HG02840 (cell line): ENCODE data around the gene SYT6.

Source experiments
- ATAC-seq: cut with Tn5 transposase; IDR thresholded peaks from one replicate; pipeline ENCODE4 v1.9.1; 2021; ENCODE audit warnings: mild to moderate bottlenecking, moderate library complexity, moderate number of reproducible peaks; ENCODE audit not compliant: unreplicated experiment, low FRiP score

Gene SYT6, protein sequence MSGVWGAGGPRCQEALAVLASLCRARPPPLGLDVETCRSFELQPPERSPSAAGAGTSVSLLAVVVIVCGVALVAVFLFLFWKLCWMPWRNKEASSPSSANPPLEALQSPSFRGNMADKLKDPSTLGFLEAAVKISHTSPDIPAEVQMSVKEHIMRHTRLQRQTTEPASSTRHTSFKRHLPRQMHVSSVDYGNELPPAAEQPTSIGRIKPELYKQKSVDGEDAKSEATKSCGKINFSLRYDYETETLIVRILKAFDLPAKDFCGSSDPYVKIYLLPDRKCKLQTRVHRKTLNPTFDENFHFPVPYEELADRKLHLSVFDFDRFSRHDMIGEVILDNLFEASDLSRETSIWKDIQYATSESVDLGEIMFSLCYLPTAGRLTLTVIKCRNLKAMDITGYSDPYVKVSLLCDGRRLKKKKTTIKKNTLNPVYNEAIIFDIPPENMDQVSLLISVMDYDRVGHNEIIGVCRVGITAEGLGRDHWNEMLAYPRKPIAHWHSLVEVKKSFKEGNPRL

DNA sequence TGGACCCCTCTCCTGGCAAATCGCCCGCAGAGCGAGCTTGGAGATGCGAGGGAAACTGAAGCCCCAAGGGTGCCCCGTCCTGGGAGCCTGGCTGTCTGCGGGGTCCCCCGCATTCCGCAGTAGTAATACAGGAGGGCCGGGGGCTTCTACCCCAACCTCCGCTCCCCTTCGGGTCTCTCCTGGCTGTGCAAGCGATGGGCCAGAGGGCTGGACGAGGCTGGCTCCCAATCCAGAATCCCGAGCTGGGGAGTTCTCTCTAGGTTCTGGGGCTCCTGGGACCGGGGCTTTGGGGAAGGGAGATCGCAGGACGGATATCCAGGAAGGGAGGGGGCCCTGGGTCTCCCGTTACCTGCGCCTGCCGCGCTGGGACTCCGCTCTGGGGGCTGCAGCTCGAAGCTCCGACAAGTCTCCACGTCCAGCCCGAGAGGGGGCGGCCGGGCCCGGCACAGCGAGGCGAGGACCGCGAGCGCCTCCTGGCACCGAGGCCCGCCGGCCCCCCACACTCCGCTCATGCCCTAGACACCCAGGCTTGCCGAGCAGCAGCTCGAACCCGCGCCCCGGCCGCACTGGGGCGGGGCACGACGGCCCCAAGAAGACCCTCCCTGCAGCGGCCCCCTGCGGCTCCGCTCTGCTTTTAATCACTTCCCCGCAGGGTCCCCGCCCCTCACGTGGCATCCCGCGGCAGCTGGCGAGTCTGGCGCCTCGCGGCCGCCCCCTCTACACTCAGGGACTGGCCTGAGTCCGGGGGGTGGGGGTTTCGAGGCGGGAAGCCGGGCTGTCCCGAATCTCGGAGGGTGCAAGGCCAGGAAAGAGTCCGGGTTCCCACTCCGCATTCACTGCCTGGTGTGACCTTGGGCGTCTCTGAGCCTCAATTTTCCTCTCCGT is at the start of gene SYT6:
Gene SYT6, minus strand, starts transcription at position 609 of the 885 bp plus-strand sequence. Its CDS starts 97 bp downstream, at position 512.
- no peak for ATAC-seq

DNA sequence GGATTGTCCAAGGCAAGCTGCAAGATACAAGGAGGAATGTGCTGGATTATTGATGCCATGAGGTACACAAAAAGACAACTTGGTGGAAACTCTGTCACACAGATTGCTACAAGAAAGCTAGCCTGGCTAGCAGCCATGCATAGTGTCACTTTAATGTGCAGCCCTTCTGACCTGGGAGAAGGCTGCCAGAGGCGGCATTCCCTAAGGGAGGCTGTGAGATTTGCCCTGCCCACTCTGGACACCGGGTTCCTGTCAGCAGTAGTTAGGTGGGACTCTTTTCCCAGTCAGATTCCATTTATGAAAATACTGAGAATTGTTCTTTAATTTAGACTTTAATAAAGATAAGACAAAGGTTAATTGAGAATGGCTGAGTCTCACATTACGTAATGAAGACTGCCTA is 47.8 kb upstream of the SYT6 start:
- ATAC-seq: no peak

DNA sequence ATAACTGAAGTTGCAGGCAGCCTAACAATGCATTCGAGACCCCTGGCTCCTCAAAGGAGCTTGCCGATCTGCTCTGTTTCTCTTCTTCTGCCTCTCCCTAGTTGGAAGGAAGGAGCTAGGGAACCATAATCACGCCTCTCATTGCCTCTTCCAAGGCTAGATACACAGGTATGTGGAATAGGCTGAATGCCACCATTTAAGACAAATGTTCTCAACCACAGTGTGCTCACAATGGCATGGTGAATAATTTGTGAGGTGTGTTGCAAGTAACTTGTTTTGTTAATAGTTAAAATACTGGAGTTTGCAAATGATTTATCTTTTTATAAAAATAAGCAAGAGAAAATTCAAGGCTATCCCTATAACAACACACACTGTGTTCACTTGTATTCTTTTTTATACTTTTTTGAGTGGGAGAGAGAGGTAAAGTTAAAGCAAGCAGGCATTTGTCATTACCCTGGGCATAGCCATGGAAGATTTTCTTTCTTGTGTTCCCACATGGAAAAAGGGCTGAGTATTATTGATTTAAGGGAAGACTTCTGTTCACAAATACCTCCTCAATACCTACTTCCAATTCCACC is 45.4 kb upstream of the SYT6 start:
- no peak for ATAC-seq

DNA sequence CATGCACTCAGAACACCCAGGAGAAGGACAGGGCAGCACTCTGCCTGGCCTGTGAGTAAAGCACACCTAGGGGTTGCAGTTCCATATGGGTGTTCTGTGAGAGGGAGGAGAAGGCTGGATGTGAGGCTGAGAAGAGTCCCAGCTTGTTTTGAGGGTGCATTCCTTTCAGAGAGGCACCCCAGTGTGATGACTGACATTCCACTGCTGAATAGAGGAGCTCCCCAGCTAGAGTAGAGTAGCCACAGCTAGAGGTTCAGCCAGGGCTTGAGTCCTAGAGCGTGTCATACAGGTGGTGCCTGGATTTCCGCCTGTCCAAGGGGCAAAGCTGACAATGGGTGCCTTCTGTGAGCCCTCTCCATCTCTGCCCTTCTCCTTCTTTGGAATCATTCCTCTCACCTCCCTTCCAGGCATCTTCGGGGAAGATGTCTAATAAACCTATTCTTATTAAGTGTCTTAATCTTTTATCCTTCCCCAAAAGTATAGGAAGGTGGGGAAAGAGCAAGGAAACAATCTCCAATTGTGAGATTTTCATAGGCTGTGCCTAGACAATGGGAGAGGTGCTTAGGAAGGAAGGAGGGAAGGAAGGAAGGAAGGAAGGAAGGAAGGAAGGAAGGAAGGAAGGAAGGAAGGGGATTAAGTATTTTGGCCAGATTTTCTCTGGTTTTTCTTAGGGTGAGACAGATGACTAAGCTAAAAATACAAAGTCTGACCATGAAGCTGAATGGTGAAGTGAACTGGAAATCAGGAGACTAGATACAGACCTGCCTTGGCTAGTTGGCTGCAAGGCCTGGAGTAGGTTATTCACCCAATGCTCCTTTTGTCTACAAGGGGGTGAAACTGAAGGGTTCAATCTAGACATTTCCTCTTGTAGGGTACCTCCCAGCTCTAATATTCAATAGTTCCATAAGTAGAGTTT is 43.6 kb upstream of the SYT6 start:
- ATAC-seq: no peak

DNA sequence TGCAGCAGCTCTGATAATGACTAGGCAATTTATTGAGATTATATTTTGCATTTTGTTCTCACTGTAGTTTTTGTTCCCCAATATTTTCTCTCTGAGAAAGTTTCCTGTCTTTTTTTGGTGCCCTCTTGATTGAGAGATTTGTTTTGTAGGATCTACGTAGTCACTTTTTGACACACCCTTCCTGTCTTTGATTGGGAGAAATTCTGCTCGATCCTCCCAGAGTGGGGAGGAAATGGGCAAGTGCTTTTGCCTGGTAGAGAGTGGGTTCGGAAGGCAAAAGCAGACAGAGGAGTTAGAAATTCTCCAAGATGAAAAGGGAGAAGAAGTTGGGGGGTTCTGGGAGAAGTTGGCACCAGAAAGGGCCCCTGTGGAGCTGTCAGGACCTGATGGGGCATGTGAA is 42.1 kb upstream of the SYT6 start:
- no peak for ATAC-seq

DNA sequence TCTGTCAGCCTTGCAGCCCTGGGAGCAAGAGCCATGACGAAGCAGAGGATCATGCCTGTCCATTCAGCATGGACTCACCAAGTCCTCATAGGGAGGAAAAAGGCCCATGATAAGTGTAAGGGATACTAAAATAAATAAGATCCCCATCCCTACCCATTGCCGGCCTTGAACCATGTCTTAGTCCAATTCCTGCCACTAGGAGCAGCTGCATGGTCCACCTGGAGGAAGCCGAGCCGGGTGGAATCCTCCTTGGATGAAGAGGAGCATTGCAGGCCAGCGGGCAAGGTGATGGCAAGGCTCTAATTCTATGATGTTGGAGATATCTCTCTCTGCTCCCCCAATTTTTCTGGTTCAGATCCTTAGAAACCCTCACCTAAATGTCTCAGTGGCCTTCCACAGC is 38.7 kb upstream of the SYT6 start:
- ATAC-seq: no peak

DNA sequence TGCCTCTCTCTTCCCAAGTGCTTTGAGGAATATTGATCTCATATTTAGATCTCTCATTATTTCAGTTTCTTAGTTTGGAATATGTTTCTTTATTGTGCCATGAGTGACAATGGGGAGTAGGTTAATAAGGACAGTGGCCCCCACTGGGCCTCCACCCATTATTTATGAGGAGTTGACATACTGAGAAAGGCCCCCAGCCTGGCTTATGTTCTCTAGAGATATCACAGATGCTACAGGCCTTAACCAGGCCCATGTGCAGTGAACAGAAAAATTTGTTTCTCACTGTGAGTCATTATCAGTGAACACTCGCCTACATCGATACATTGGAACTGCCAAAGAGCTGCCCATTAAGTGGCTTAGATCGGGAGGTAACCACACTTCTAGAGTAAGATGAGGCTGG is 35.7 kb upstream of the SYT6 start:
- no peak for ATAC-seq

DNA sequence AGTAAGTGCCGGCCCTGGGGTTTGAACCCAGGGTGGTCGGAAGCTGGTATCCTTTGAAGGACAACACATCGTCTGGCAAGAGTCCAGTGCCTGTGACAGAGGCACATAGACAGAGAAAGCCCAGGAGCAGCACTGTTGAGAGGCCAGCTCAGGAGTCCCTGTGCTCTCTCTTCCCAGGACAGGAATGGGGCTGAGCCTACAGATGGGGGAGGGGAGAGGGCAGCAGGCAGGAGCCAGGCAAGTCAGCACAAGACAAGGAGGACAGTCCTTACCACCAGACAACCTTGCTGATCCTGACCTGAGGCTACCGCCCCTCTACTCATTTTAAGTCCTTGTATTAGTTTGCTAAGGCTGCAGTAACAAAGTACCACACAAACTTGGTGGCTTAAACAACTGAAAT is 27.7 kb upstream of the SYT6 start:
- ATAC-seq: no peak

DNA sequence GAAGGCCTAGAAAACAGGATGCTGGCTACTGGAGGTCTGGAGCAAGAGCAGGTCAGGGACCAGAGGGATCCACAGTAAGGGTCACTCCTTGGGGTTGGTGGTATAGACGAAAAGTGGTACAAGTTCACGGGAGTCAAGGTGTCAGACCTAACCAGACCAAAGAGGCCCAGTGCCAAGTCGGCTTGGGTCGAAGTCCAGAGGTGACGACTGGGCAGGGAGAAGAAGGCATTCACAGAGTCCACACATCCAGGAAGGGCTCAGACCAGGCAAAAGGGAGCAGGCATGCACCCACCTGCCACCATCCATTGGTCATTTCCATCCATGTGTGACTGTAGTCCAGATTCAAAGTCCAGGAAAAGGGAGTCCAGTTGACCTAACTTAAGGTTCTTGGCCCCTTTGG is 27.1 kb upstream of the SYT6 start:
- ATAC-seq: no peak

DNA sequence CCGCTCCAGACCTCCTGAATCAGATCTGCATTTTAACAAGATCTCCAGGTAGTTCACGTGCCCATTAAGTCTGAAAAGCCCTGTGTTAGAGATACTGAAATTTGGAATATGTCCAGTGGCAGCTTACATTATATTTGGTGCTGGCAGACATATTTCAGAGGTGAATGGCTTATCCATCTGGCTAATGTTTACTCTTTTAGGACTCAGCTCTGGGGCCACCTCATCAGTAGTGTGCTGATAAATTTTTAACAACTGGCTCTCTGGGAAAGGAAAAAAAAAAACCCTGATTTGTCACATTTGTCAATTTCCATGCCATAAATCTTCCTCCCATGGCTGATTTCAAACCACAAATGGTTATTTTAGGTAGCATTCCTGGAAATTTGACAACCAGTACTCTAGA is 25.3 kb upstream of the SYT6 start:
- ATAC-seq: no peak

DNA sequence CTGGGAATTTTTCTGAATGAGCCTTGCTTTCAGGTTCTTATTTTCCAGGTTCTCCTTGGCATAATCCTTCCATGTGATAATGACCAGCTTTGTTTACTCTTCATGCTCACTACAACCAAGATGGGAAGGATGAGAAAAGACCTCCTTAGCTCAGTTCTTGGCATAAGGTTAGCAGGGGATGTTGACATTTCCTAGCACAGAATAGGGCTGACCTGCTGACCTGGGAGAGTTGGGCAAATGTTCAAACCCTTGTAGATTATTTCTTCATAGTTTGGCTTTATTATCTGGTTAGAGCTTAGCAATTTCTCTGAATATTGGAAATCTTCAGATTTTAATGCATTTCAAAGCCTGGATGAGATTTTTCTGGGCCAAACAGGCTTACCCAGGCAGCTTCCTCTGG is 23.6 kb upstream of the SYT6 start:
- no peak for ATAC-seq

DNA sequence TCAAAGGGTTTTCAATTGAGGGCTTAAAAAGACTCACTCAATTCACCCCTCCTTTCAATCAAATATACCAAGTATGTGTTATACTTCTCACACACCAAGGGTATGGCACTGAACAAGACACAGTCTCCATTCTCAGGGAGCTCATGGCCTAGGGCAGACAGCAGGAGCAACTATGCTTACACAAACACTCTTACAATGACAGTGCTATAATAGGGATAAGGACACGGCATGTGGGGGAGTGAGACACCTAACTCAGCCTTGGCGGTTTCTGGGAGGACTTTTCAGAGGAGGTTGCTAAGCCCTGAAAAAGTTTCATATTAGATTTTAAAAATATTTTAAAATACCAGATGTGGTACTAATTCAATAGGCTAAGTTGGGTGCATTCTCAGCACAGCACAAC is 22.7 kb upstream of the SYT6 start:
- no peak for ATAC-seq

DNA sequence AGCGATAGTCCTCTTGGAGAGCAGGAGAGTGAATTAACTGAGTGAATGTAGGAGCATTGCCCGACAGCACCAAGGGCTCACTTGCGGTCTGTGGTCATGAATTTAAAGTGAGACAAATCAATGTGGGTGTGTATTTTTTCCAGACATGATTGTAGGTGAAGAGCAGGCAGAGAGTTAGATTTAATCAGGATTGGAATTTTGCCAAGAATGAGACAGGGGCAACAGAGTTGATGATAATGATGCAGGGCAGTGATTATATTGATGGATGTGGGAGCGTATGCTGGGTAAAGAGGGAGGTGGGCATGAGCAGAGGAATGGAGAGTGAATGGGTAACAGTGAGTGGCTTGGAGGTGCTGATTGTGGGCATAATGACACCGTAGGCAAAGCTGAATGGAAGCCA is 20.0 kb upstream of the SYT6 start:
- no peak for ATAC-seq

DNA sequence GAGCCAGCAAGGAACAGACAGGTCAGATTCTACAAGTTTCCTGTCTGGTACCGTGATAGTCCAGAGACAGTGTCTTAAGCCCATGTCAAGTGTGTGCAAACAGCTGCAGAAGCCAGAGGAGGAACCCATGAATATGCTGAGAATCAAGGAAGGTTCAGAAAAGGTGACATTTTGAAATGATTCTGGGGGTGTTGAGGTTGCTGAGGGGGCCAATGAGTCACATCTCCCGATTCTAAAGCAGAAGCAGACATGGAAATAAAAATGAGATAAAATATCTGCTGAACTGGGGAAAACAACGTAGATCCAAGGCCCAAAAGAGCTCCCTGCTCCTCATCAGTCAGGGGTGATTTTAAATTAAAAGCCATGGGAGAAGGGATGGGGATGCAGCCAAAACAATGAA is 15.8 kb upstream of the SYT6 start:
- ATAC-seq: no peak

DNA sequence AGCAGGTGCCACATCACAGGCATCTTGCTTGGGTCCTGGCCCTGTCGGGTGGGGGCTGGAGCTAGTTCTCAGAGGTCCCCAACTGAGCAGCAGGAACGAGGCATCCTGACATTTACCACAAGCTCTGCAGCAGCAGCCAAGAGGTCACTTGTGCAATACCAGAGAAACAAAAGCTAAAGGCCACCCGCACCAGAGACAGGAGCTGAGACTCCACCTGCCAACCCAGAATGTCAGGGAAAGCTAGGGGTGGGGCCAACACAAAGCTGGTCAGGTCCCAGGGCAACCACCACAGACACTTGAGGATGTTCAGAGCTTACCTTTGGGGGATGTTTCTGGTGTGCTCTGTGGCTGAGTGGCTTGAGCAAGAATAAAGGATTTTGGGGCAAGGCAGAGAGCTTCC is 13.6 kb upstream of the SYT6 start:
- ATAC-seq: no peak

DNA sequence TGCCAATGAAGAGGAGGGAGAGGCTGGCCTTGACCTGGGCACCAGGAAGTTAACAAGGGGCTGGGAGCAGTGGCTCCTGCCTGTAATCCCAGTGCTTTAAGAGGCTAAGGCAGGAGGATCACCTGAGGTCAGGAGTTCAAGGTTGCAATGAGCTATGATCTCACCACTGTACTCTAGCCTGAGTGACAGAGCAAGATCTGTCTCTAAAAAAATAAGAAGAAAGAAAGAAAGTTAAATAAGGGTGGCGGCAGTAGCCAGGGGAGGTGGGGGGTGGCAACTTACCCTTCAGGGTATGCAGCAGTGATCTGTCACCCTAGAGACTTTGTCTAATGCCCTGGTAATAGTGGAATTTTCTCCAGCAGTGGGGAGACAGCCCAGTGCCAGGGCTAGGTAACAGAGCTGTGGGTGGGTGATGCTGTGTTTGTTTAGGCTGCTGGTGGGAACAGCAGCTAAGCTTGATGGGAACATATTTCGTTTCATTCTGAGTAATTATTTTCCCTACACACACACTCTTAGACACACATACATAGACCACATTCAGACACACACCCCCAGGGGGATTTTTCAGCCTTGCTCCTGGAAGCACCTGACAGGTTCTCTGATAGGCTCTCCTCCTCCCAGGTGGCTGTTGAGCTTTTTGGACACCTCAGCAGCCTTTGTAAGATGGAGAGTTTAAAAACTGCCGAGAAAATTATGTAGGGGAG is 11.3 kb upstream of the SYT6 start:
- no peak for ATAC-seq

DNA sequence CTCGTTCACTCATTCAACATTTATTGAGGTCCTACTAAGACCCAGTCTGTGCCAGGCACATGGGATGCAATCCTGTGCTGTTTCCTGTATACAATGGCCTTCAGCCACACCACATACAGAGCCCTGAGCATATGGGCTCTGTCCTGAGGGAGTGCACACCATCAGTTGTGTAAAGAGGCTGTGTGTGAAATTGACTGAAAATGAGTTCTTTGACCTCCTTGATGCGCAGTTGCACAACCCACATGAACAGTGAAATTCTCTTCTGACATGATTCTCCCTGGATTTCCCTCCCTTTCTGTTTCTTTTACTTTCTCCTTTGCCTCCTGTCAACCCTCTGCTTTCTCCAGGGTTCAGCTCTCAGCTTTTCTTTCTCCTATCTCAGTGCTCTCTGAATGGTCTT is 6.3 kb upstream of the SYT6 start:
- ATAC-seq: no peak

DNA sequence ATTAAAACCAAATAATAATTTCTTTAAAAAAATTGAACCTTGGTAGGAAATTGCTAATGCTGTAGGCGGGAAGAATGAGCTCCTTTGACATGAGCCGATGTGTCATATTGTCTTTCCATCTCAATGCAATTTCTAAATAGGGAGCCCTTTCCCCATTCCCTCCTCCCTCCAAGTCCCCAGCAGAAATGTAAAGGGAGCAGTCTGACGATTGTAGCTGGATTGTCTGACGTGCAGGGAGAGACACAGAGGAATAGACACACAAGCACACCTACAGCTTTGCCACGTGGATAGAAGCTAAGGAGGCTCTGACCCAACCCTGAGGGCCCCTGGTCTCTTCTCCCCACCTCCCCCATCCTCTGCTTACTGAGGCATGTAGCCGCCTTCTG is 3.6 kb upstream of the SYT6 start:
- ATAC-seq: no peak

DNA sequence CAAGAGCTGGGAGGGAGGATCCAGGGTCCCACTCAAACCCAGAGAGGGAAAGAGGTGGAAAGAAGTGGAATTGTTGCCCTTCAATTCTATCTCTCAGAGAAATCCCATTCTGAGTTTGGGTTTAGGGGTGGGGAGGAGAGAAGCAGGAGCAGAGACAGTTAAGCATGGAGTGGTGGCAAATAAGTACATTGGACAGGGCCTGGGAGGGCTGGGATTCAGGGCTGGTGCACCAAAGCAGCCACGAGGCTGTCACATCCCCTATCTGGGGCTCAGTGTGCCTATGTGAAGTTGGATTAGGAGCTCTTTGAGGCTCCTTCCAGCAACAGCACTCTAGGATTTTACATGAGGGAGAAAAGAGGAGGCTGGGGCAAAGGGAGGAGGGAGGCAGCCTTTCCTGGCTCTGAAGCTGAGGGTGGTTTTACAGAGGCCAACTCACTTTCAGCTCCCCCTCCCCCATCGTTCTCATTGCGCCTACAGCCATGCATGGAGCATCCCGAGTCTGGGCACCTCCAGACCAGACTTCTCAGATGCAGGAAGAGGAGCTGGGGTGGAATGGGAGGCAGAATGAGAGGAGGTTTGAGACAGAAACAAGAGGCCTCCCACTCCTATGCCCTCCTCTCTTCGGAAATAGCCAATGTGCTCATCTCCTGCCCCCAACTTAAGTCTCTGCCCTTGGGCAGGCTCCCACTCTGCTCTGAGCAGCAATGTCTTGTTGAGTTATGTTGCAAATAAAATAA is 3.0 kb upstream of the SYT6 start:
- no peak for ATAC-seq
